ENCODE data around the gene HDDC3.

Gene HDDC3

GRCh38 chr15:90931828-90932659, at the start of gene HDDC3:
HDDC3 (minus strand) TSS chr15:90932549; CDS start chr15:90932540, 9 bp downstream.
- in situ Hi-C loops (cut with HindIII; ENCODE audit: low sequenced_read_pairs) = no loop called here
- H3K4me3 ChIP-seq (ENCODE audit: low read depth, low read length) = peak within 1 kb of the TSS; percentile 75
- DNase-seq (ENCODE audit: low read depth) = peak; percentile 46

GRCh38 chr15:90982135-90982534, 49.8 kb upstream of the HDDC3 start:
- DNase-seq (ENCODE audit: low read depth) = no peak
- in situ Hi-C loops (cut with HindIII; ENCODE audit: low sequenced_read_pairs) = no loop called here
- TF ChIP-seq CTCF (IDR thresholded peaks at IDR 0.05; ENCODE audit: low read depth, low read length, missing control alignments) = no peak
- H3K4me3 ChIP-seq (ENCODE audit: low read depth, low read length) = no peak overlapping the region

More at GRCh38 chr15:90931828-90932659, at the start of gene HDDC3:
- TF ChIP-seq CTCF (IDR thresholded peaks at IDR 0.05; ENCODE audit: low read depth, low read length, missing control alignments) = peak; percentile 91

GRCh38 chr15:90981681-90982080, 49.3 kb upstream of the HDDC3 start:
- no peak for DNase-seq (ENCODE audit: low read depth)
- no peak for TF ChIP-seq CTCF (IDR thresholded peaks at IDR 0.05; ENCODE audit: low read depth, low read length, missing control alignments)

GRCh38 chr15:90979582-90979981, 47.2 kb upstream of the HDDC3 start:
- no peak for DNase-seq (ENCODE audit: low read depth)
- no peak for TF ChIP-seq CTCF (IDR thresholded peaks at IDR 0.05; ENCODE audit: low read depth, low read length, missing control alignments)
- in situ Hi-C loops (cut with HindIII; ENCODE audit: low sequenced_read_pairs) = no loop called here
- no peak overlapping the region for H3K4me3 ChIP-seq (ENCODE audit: low read depth, low read length)

More at GRCh38 chr15:90981681-90982080, 49.3 kb upstream of the HDDC3 start:
- H3K4me3 ChIP-seq (ENCODE audit: low read depth, low read length) = no peak overlapping the region
- in situ Hi-C loops (cut with HindIII; ENCODE audit: low sequenced_read_pairs) = no loop called here

- no peak for DNase-seq (ENCODE audit: low read depth)
- no peak overlapping the region for H3K4me3 ChIP-seq (ENCODE audit: low read depth, low read length)
- no peak for TF ChIP-seq CTCF (IDR thresholded peaks at IDR 0.05; ENCODE audit: low read depth, low read length, missing control alignments)
- in situ Hi-C loops (cut with HindIII; ENCODE audit: low sequenced_read_pairs) = no loop called here
Measured at GRCh38 chr15:90974216-90974615, 41.9 kb upstream of the HDDC3 start.

GRCh38 chr15:90972133-90972532, 39.8 kb upstream of the HDDC3 start:
- no peak for TF ChIP-seq CTCF (IDR thresholded peaks at IDR 0.05; ENCODE audit: low read depth, low read length, missing control alignments)
- no peak for DNase-seq (ENCODE audit: low read depth)
- in situ Hi-C loops (cut with HindIII; ENCODE audit: low sequenced_read_pairs) = no loop called here
- H3K4me3 ChIP-seq (ENCODE audit: low read depth, low read length) = no peak overlapping the region
